Effector CD8-positive, alpha-beta T cell (primary cell): ENCODE measurements around the gene PEMT.
"Not testable (repeated sequence)": the region's sequence is repeated elsewhere in the genome, so short reads cannot be mapped to it uniquely, and the experiment has no call there.

ENCODE experiments used
- DNase-seq: peaks from one replicate; lab custom pipeline; 2025; lab: John Stamatoyannopoulos, UW

Gene PEMT

GRCh38 chr17:17487998-17488397 is 103.5 kb downstream of the PEMT start:
- DNase-seq, result no peak

- DNase-seq, result not testable (repeated sequence)
Observed at GRCh38 chr17:17486416-17486815, 105.1 kb downstream of the PEMT start.

GRCh38 chr17:17485420-17485819 is 106.1 kb downstream of the PEMT start:
- DNase-seq, result no peak

DNA sequence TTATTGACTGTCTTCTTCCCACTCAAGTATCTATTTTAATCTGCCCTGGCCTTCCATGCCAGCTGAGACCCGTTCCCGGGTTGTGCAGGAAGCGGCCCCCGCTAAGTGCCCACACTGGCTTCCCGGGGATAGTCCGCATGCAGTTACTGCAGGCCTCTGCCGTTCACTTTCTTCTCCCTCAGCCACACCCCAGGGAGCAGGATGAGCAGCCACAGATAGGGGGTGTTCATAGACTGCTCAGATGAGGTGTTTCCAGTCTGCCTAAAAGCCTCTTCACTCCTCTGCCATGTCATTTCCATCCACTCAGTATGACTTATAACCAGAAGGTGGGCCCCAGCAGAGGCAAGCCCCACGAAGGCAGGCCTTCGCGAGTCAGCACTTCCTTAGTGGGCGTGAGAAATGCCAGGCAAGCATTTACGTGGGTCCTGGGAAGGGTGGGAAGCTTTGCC is 107.0 kb downstream of the PEMT start:
- no peak for DNase-seq

GRCh38 chr17:17481860-17482259 is 109.6 kb downstream of the PEMT start:
- DNase-seq, result no peak

DNA sequence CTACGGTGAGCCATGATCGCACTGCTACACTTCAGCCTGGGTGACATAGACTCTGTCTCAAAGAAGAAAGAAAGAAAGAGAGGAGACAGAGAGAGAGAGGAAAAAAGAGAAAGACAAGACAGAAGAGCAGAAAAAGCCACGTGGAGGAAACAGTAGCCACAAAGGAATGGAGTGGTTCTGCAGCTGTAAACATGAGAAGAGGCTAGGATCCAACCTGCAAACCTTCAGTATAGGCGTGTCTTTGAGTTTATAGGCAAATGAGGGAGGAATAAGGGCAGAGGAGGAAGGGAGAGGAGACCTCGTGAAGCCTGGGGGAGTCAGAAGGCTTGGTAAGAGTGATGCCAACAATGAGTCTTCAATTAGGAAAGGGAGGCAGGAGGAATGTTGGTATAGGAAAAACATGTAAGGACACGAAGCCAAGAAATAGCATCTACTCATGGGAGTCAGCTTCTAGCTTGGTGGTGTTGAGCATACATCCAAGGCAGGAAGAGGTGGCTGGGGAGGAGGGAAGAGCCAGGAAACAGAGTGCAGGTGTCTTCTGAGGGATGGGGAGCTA is 110.8 kb downstream of the PEMT start:
- DNase-seq, result no peak

DNA sequence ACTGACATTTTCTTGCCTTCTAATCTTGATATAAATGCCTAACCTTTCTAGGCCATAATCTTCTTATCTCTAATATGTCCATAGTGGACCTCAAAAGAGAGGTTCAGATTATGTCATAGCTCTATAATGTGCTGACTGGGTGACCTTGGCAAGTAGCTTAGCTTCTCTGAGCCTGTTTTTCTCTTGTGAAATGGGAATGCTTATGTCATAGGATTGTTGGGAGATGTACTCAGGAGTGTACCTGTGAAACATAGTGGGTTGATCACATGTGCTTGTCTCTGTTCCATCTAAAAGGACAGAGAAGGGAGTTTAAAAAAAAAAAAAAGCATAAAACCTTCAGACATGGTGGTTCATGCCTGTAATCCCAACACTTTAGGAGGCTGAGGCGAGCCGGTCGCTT is 112.3 kb downstream of the PEMT start:
- DNase-seq, result no peak

GRCh38 chr17:17476865-17477467 is 114.5 kb downstream of the PEMT start, which contains the start of gene MED9:
TSS of gene MED9 (plus strand) at chr17:17477000. CDS start at chr17:17477042, 42 bp downstream.
- peak; percentile 94 for DNase-seq

DNA sequence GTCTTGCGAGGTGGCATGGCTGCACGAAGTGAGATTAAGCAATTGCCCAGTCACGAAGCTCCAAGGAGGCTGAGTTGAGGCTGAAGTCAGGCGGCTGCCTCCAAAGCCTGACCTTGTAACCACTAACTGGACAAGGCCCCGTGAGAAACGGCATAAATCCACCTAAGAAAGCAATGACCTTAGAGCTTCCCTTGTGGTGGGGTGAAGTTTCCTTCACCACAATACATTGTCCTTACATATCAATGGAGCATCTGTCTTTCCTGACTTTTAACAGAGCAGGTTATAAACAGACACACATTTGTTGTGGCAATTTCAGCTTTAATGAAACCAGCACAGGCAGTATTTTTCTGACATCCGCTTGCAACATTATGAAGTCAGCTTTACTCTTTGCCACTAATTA is 117.2 kb downstream of the PEMT start:
- DNase-seq, result no peak

- DNase-seq, result no peak
Observed at GRCh38 chr17:17472333-17472920, 119.1 kb downstream of the PEMT start.

DNA sequence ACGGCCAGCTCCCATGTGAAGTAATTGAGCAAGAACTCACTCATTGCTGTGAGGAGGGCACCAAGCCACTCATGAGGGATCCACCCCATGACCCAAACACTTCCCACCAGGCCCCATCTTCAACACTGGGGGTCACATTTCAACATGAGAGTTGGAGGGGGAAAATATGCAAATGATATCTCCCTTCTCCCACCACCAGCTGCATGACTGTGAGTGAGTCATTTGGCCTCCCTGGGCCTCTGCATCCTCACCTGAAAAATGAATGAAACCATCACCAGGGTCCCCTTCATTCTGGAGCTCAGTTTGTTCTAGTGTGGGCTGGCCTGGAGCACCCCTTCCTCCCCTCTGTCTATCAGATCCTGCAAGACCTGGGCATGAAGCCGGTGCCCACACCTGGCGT is 121.5 kb downstream of the PEMT start:
- DNase-seq, result no peak

DNA sequence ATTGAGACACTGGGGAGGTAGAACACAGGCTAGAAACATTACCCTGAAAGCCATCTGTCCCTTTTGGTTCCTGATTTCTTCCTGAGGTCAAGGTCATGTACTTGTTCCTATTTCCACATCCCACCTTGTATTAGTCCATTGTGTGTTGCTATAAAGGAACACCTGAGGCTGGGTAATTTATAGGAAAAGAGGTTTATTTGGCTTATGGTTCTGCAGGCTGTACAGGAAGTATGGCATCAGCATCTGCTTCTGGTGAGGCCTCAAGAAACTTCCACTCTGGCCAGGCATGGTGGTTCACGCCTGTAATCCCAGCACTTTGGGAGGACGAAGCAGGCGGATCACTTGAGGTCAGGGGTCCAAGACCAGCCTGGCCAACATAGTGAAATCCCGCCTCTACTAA is 122.2 kb downstream of the PEMT start:
- DNase-seq, result no peak

DNA sequence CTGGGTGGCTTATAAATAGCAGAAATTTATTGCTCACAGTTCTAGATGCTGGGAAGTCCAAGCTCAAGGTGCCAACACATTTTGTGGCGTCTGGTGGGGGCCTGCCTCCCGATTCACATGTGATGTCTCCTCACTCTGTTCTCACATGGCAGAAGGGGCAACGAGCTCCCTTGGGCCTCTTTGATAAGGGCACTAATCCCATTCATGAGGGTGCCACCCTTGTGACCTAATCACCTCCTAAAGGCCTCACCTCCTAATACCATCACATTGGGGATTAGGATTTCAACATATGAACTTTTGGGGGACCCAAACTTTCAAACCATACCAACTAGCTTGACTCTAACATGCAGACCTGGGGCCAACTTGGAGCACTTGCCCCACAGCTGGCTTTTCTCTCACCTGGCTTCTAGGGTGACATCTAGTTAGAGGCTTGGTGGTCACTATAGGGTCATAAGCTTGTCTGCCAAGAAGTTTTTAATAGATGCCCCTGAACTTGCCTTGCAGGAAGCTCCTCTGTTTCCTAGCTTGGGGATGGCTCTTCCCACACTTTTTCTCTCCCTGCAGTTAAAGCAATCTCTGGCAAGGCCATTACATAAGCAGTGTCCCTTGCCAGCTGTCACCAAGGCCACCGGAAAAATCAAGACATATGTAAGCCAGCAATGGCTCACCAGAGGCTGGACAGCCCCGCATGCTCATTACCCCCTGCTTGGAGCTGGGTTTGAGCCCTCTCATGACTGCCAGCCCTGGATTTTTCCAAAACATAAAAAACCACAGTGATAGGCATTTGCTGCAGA is 123.1 kb downstream of the PEMT start:
- DNase-seq, result no peak

- DNase-seq, result no peak
Observed at GRCh38 chr17:17467720-17468119, 123.8 kb downstream of the PEMT start.

DNA sequence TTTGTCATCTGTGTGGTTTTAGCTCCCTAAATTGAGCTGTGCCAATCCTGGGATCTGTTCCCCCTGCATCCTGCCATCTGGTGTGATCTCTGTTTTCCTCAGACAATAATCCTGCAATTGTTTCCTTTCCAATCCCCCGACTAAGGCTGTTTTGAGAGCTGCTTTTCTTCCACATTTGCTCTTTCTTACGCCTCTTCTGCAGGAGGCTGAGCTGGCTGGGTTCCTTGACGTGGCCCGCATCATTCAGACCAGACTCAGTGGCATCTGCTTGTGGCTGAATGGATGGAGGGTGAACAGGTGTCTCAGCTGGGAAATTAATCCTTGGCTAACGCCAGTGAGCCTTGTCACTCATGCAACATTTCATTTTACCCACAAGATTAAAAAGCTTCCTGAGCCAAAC is 124.5 kb downstream of the PEMT start:
- no peak for DNase-seq

DNA sequence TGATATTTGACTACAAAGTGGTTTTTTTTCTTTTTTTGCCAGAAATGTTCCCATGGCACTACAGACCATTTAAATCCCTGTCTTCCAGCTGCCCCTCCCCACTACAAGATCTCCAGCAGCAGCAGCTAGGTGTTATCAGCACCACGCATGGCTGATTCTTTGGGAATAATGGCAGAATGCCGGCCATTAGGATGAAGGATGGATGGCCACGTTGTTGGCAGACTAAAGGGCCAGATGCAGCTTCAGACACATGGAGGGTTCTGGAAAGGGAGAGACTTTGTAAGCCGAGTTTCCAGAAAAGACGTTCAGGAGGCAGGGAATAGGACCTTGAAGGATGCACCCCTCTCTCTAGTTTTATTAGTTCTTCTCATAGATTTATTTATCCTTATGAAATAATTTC is 125.0 kb downstream of the PEMT start:
- DNase-seq, result no peak

GRCh38 chr17:17465878-17466277 is 125.6 kb downstream of the PEMT start:
- not testable (repeated sequence) for DNase-seq

GRCh38 chr17:17463821-17464220 is 127.7 kb downstream of the PEMT start:
- DNase-seq, result no peak

DNA sequence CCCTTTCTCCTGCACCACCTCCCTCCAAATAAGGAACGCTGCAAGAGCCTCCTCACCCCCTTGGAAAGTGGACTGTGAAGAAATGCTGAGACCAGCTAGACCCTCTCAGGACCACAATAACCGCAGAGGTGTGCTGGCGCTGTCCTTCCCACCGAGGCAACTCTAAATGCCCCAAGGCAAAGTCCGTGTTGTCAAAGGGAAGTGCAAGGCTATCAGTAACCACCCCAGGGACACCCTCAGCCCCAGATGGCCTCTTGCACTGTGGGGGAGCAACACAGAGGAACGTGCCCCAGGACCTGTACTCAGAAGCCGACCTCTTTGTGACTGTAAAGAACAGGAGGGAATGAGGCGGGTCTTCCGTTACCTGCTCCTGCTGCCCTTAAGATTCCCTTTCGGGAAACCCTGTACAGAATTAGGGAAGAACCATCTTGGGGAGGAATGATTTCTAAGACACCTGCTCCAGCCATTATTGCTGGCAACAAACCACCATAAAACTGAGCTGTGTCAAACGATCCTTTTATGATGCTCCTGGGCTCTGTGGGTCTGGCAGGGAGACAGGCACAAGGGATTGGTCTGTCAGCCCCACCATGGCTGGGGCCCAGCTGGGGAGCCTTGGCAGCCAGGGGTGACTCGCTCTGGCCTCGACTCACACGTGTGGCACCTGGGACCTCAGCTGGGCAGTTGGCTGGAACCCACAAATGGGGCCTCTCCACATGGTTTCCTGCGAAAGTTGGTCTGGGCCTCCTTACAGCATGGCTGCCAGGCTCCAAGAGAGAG is 129.3 kb downstream of the PEMT start:
- no peak for DNase-seq

GRCh38 chr17:17460038-17460437 is 131.5 kb downstream of the PEMT start:
- DNase-seq, result no peak

DNA sequence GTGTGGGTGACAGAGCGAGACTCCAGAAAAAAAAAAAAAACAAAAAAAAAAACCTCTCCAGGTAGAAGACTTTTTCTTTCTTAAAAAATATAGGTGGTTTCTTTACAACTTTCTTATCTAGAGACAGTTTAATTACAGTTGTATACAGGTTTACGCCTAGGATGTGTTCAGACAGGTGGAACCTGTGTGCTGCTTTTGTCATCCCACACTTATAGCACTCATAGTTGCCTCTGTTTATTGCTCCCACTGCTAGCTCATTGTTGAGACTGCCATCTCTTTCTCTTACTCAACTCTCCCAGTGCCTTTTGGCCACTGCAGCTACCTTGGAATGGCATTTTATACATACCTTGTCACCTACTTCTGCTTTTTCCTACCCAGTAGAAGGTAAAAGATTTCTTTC is 133.8 kb downstream of the PEMT start:
- DNase-seq, result no peak

DNA sequence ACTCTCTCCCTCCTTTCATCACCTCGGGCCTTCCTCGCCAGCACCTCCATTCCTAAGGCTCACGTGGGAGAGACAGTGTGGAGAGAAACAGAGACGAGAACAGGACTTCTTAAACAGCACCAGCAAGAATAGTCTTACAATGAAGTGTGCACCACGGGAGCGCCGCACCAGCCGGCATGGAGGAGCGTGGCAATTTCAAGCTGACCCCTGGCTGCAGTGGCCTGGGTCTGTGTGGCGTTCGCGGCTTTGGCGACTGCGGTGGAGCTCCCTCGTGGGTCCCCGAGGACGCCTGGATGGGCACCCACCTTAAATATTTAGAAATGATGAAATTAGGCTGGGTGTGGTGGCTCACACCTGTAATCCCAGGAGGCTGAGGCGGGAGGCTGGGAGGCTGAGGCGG is 135.3 kb downstream of the PEMT start:
- DNase-seq, result no peak
